AG09309 (cell line): Measurements from ENCODE around the gene ADAP1.
A peak's percentile ranks its signal among the peaks of the same experiment; 100 is the strongest.
"Not testable (repeated sequence)": the region's sequence is repeated elsewhere in the genome, so short reads cannot be mapped to it uniquely, and the experiment has no call there.

Experiments used
- DNase-seq: peaks from one replicate; pipeline ENCODE4 v3.0.0-alpha.2; 2010; ENCODE audit warnings: low read depth
- H3K4me3 ChIP-seq: 2 replicates; pipeline ENCODE4 v1.5.1; 2011; ENCODE audit warnings: mild to moderate bottlenecking, low read depth, low read length, moderate library complexity; ENCODE audit not compliant: control insufficient read depth
- TF ChIP-seq, protein P1 (sequence below): IDR thresholded peaks from 2 replicates; pipeline ENCODE4 v1.5.1; 2011; ENCODE audit warnings: mild to moderate bottlenecking, low read depth, low read length, inconsistent platforms; ENCODE audit not compliant: insufficient read depth, control insufficient read depth; ENCODE audit errors: missing control alignments

ADAP1 gene

DNA sequence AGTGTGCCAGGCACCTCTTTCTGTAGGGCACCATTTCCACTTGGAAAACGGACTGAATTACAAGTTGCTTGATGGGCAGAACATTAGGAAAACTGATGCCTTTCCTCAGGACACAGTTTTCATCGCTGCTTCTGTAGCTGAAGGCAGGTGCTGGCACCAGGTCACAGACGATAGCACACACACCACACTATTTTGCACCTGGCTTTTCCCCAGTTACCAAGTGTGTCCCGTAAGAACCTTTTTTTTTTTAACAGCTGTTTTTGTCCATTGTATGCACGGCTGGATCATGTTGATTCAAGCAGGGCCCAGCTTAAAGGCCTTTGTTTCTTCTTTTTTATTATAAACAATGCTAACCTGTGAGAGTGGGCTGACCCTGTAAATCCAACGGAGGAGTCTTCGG is 79.4 kb downstream of the ADAP1 start:
- DNase-seq: no peak
- TF ChIP-seq, protein P1, sequence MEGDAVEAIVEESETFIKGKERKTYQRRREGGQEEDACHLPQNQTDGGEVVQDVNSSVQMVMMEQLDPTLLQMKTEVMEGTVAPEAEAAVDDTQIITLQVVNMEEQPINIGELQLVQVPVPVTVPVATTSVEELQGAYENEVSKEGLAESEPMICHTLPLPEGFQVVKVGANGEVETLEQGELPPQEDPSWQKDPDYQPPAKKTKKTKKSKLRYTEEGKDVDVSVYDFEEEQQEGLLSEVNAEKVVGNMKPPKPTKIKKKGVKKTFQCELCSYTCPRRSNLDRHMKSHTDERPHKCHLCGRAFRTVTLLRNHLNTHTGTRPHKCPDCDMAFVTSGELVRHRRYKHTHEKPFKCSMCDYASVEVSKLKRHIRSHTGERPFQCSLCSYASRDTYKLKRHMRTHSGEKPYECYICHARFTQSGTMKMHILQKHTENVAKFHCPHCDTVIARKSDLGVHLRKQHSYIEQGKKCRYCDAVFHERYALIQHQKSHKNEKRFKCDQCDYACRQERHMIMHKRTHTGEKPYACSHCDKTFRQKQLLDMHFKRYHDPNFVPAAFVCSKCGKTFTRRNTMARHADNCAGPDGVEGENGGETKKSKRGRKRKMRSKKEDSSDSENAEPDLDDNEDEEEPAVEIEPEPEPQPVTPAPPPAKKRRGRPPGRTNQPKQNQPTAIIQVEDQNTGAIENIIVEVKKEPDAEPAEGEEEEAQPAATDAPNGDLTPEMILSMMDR: no peak
- H3K4me3 ChIP-seq: no peak overlapping the region

DNA sequence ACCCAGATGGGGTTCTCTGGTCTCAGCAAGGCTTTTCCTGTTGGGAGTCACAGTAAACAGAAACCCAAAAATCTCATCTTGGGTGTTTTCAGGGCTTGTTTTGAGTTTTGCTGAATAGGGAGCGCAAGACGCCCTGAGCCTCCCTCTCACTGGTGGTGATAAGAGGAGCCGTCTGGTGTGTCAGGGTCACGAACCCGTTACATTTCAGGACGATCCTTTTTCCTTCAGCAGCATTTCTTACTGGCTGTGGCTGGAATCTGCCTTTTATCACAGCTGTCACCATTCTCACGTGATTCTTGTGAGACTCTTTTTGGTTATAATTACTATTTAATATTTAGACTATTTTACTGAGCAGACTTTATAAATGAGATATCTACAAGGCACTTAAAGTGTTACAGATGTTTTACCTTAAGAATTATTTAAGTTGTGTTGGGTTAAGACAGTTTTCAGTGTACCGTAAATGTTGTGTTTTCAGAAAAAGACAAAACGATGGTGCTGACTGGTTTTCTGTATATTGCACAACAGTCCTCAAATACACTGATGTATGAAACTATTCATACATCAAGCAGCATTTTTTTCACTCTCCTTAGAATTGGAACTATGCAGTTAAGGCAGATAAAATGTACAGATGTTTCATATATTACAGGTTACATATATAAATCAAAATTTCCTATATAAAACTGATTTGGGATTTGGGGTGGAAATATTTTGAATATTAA is 80.3 kb downstream of the ADAP1 start:
- H3K4me3 ChIP-seq: no peak overlapping the region
- no peak for DNase-seq
- TF ChIP-seq, protein P1: no peak

DNA sequence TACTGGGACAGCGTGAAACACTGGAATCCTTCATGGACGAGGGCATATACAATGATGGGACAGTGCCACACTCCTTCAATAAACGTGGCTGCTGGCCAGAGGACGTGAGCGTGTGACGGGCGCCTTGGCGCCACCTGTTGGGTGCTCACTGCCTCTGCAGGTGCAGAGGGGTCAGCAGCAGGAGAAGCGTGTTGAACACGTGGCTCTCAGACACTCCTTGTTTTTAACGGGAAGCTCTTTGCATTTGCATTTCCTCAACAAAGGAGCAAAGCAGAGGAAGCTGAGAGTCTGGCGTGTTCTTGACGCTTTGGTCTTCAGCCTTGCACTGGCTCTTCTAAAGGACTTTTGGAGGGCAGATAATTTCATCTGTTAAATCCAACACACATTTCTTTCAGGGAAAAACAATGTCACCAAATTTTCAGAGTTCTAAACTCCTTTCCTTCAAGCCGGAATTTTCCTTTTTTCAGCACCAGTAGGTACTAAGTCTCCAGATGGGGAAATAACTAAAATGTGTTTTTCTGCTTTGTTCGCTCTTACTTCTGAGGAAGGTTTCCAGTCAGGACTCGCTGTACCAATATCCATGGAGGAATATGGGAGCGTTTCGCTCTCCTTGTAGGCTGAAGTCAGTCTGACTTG is 81.0 kb downstream of the ADAP1 start:
- TF ChIP-seq, protein P1: peak; percentile 97
- no peak overlapping the region for H3K4me3 ChIP-seq
- peak; percentile 10 for DNase-seq

DNA sequence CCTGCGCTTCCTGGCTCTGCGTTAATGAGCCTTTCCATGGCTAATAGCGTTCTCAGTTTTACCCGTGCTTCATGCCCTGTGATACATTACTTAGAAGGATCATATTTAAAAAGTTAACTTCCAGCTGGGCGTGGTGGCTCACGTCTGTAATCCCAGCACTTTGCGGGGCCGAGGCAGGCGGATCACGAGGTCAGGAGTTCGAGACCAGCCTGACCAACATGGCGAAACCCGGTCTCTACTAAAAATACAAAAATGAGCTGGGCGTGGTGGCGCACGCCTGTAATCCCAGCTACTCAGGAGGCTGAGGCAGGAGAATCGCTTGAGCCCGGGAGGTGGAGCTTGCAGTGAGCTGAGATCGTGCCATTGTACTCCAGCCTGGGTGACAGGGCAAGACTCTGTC is 81.8 kb downstream of the ADAP1 start:
- not testable (repeated sequence) for H3K4me3 ChIP-seq, DNase-seq

DNA sequence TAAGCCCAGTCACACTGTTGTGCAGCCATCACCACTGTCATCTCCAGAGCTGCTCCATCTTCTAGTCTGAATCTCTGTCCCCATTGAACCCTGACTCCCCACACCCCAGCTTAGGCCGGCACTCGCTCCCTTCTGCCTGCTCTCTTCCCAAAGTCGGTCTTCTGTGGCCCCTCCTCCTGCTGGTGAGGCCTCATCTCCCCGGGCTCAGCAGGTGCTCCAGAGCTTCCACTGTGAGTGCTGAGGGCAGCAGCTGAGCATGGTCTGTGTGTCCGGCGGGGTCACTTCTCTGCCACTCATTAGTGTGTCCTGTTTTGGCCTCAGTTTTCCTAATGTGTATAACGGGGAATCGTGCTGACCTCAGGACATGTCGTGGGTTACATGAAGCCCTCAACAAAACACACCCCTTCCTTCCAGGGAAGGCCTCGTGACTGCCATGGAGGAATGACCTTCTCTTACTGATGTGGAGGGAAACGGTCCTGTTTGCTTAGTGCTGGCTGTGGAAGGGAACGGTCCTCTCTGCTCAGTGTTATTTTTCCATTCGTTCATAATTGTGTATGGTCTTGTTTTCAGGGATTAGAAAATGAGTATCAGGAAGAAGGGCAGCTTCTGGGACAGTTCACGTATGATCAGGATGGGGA is 82.5 kb downstream of the ADAP1 start:
- no peak for DNase-seq
- TF ChIP-seq, protein P1: no peak
- no peak overlapping the region for H3K4me3 ChIP-seq

DNA sequence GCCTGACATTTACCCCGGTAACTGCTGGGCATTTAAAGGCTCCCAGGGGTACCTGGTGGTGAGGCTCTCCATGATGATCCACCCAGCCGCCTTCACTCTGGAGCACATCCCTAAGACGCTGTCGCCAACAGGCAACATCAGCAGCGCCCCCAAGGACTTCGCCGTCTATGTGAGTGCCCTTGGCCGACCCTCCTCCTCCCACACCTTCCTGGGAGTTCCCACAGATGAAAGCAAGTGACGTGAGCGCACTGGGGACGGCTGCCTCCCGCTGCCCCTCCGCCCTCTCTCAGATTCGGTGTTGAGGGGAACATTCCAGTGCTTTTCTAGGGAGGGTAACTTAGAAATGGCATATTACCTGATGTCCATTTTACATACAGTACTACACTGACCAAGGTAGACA is 85.1 kb downstream of the ADAP1 start:
- TF ChIP-seq, protein P1: no peak
- no peak overlapping the region for H3K4me3 ChIP-seq
- DNase-seq: no peak

DNA sequence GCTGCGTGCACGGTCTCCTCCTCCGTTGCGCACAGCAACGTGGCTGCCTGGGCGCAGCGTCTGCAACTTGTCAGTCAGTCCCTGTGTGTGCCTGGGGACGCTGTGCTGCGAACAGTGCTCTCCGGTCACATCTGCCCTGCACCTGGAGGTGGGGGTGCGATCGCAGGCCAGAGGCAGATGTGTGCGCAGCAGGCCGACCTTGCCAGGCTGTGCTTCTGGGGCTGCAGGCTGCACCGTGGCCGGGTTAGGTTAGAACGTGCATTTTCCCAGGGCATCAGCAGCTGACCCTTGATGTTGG is 86.3 kb downstream of the ADAP1 start:
- DNase-seq: no peak
- H3K4me3 ChIP-seq: no peak overlapping the region
- TF ChIP-seq, protein P1: no peak
